Right renal pelvis (tissue), 4 donors: ENCODE measurements around the gene PFKM. TPM values are rescaled to one million over a fixed set of nuclear protein-coding genes. Genes with fewer than 3 reads are reported as not detected.

Experiments
- DNase-seq, 4 donors: peaks; one replicate each; pipeline ENCODE4 v3.0.0-alpha.2; 2013; ENCODE audit warnings: low read depth in 4 of 4, low spot score in 3 of 4, missing footprints in 1 of 4
- polyA plus RNA-seq, 4 donors: library from polyadenylated mRNA; unstranded; fragments of 120-200 nt; gene quantifications; one replicate each; pipeline ENCODE4 v1.2.1, GENCODE V29; 2013; ENCODE audit not compliant: insufficient read length in 4 of 4

PFKM gene
- polyA plus RNA-seq, 4 donors, result 92.6 to 108 (median 96.8) TPM

GRCh38 chr12:48183876-48184548 is 64.8 kb downstream of the PFKM start:
- no peak for DNase-seq

GRCh38 chr12:48184549-48184922 is 65.4 kb downstream of the PFKM start:
- DNase-seq, result no peak

- no peak for DNase-seq
Measured at GRCh38 chr12:48185181-48185919, 66.2 kb downstream of the PFKM start.

DNA sequence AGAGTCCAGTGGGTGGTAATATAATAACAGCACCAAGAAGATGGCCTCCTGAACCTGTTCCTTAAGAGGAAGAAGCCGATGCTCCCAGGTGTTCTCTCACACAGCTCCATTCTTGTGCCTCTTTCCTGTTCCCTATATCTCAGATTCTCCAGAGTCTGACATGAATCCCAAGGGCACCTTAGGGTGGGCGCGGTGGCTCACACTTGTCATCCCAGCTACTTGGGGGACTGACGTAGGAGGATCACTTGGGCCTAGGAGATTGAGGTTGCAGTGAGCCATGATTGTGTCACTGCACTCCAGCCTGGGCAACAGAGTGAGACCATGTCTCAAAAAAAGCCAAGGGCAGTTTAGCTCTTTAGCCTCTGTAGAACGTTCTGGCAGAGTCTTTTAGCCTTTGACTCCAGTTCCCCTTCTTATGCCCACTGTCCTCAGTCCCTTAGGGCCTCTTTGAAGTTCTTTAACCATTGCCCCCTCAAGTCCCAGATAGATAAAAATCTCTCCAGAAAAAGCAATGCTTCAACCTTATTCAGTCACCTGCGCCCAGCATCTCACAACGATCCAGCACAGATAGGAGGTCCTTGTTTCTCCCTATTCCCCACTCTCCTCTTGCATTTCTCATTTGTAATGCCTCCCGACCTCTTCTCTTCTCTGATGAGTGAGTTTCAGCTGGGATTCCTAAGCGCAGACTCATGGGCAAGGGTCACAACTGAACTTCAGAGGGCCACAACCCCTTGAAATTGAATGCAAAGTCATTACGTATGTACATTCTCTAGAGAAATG is 68.9 kb downstream of the PFKM start:
- DNase-seq, result no peak

DNA sequence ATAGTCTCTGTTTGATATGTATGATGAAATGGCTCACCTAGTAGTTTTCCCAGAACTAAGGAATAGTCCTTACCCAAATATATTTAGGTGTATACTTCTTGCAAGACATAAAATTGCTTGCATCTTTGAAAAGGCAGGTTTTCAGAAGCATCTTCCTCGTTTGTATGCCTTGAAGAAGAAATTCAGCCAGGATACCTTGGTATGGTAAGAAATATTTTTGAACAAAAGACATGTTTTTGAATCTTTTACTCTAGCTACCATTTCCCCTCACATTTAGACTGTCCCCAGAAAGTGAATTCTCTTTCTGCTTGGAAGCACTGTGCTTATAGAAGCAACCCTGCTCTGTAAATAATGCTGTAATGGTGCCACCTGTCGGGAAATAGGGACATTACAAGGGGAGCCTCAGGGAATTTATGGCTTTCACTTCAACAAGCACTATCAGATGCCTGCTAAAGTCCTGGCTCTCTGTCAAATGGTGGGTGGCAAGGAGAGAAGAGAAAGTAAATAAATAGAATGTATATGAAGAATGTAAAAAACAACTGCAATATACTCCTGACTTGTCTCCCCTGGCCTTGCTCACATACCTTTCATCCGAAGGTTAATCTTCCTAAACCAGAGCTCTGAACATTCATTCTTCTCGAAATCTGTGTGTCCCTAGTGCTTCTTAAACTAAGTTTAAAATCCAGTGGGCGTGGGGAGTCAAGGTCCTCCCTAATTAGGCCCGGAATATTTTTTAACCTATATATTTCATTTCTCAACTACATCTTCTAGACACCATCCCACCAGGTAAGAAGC is 70.4 kb downstream of the PFKM start:
- DNase-seq, result peak in 3 of 4 donors; percentile 62 to 75 (median 73)

DNA sequence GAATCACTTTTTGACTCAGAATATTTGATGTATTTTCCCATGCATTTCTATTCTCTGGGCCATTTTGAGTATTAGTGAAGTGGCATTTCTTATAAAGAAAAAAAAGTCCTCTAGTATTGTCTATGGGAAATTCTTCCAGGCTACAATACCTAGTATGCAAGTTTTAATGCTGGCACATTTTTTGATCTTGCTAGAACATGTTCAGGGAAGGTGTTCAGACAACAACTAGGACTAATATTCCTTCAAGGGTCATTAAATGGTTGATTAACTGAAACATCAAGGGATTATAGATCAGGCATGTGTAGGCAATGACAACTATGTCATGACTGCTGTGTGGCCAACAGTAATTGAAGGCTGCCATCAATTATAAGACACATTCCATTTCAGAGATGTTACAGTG is 71.9 kb downstream of the PFKM start:
- DNase-seq, result no peak

DNA sequence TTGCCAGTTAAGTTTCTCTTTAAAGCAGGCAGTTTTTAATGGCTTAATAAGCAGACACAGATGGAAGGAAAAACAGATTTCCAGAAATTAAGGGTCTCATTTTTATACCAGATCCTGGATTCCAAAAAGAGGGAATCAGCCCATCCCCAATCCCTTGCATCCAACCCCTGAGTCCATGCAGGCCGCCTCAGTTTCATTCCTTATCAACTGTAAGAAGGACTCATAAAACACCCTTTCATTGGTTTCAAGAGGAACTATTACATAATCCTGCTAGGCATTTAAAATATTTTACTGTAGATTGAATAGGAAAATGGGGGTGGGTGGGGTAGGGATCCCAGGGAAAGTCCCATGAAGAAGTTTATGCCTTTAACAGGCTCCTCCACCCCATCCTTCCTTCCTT is 73.7 kb downstream of the PFKM start:
- DNase-seq, result no peak

DNA sequence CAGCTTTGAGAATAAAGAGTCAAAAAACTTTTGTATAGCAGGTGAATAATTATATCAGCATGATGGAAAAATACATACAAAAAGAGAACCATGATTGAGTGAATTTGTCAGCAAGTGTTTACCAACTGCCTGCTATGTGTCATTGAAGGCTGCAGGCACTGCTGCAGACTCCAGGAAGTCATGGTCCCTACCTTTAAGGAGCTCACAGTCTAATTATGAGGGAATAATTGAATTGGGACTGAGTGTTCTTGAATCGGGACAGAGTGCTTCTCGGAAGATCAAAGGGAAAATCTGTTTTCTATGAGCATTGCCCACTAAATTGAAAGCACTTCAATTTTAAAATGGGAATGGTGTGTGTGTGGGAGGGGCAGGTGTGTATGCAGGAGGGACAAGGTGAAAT is 74.5 kb downstream of the PFKM start:
- DNase-seq, result no peak

DNA sequence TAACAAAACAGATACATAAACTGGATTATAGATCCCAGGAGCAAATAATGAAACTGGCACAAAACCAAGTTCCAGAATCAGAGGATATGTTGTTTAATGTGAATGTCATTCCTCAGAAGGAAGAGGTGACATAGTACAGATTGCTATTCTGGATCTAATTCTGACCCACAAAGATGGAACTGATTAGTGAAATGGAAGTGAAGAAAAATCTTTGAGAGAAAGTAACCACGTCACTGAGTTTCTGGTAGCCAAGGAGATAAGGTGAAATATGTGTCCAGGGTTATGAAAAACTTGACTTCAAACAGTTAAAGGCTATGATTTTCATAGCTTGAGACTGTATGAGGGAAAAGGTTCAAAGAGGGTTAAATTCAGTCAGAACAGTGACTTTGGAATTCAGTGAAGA is 75.6 kb downstream of the PFKM start:
- no peak for DNase-seq

Other genes with a start within 250 kb of the PFKM start
- 1 to 10 TPM; 3.5 to 5.8 (median 4.0) TPM for gene VDR, start 214.4 kb upstream of the PFKM start, polyA plus RNA-seq
- 100 to 1,000 TPM; 122 to 138 (median 132) TPM for gene TMEM106C, start 155.8 kb upstream of the PFKM start, polyA plus RNA-seq
- gene COL2A1, start 114.9 kb upstream of the PFKM start, polyA plus RNA-seq, result 10 to 100 TPM; 36.5 to 51.7 (median 42.8) TPM
- 10 to 100 TPM; 21.6 to 28.1 (median 27.1) TPM for gene SENP1, start 13.3 kb upstream of the PFKM start, polyA plus RNA-seq
- gene ASB8, start 38.2 kb downstream of the PFKM start, polyA plus RNA-seq, result 10 to 100 TPM; 33.1 to 41.4 (median 40.4) TPM
- gene CCDC184, start 64.3 kb downstream of the PFKM start, polyA plus RNA-seq, result 1 to 10 TPM in 1 of 4 donors, under 1 TPM in 3; 0.29 to 1.2 (median 0.42) TPM
- gene OR10AD1, start 83.9 kb downstream of the PFKM start, polyA plus RNA-seq, result under 1 TPM; 0.17 to 0.36 (median 0.24) TPM
- 10 to 100 TPM; 21.8 to 26.5 (median 24.1) TPM for gene ZNF641, start 231.6 kb downstream of the PFKM start, polyA plus RNA-seq